ENCODE results near the gene P2RY6.

Gene P2RY6

DNA sequence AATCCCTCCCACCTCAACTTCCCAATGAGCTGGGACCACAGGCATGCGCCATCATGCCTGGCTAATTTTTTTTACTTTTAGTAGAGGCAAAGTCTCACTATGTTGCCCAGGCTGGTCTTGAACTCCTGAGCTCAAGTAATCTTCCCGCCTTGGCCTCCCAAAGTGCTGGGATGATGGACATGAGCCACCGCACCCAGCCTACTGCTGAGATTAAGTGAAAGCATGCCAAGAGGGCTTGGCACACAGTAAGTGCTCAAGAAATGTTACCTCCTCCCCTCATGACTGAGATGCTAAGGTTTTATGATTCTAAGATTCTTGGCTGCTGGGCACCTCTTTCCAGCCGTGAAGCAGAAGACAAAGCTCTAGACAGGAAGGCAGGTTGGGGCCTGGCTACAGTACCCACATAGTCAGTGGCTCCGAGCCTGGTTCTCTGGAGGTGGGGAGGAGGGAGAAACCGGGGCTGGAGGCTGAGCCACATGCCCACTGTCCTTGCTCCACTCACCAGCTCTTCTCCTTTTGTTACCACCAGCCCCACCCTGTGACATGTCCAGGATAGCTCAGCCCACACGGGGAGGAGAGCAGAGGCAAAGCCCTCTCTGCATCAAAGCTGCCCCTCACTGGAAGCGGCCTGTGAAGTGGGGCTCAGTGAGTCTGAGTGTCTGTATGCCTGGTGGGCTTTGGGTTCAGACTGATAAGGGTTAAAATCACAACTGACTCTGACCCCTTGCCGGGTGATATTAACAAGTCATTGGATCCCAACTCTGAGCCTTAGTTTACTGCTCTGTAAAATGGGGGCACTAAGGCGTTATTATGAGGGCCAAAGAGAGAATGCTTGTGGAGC lies 48.8 kb downstream of the P2RY6 start:
- DNase-seq, result no peak

DNA sequence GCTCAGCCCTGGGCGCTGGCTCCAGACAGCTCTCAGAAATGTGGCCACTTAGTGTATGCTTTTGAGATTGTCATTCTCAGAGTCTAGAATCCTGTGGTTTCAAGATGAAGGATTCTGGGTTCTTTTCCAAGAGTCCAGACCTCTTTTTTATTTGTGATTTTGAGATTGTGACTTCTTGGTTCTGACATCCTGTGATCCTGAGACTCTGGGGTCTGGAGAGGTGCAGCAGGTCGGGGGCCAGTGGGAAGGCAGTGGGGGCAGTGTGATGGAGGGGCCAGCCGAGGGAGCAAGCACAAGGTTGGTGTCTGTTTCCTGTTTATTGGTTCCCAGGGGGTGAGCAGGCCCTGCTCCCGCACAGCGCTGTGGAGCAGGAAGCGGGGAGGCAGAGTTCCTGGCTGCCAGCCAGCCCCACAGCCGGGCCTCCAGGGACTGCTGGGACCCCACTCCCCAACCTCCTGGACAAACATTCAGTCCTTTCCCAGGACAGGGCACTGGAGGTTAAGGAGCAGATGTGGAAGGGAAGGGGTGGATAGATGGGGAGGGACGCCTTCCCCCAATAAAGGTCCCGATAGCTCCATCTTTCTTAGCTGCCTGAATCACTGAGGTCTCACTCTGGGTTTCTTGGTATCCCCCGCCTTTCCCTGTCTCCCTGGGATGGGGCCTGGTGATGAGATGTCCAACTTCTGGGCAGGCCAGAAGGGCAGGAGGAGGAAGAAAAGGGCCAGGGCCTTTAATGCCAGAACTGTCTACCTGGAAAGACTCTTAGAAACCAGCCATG lies 49.7 kb downstream of the P2RY6 start:
- DNase-seq, result peak; percentile 45

GRCh38 chr11:73322382-73323306 lies 50.5 kb downstream of the P2RY6 start:
- DNase-seq, result peak; percentile 68

DNA sequence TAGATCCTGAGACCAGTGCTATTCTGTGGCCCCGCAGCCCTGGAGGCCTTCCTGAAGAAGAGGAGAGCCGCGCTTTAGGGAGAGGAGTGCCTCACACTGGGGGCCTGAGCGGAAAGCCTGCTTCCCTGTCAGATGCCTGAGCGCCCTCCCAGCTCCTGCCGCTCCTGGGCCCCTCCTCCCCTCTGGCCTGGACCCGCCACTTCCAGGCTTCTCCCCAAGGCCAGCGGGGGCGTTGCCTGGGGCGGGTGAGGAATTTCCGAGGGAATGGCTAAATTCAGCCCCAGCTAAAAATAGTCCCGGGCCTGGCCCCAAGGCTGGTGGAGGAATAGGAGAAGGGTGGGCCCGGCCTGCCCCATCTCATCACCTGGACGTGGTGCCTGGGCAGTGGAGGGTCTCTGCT lies 51.3 kb downstream of the P2RY6 start:
- no peak for DNase-seq

- DNase-seq, result no peak
These were observed 52.0 kb downstream of the P2RY6 start for GRCh38 chr11:73324116-73324515.

DNA sequence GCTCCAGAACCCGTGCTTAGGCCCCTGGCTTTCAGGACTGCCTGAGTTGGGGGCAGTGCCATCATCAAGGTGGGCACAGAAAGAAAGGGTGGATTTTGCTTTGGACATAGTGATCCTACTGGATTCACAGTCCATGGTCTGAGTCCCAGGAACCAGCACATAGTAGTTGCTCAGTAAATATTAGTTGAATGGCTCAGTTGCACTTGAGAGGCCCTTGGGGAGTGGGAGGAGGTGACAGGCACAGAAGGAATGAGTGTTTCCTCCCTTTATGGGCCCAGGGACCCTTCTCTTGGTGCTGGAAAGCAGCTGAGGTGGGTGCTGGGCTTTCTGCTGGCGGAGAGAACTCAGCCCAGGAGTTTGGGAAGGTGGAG lies 52.5 kb downstream of the P2RY6 start:
- no peak for DNase-seq

GRCh38 chr11:73325036-73325981 lies 53.2 kb downstream of the P2RY6 start:
- DNase-seq, result no peak

DNA sequence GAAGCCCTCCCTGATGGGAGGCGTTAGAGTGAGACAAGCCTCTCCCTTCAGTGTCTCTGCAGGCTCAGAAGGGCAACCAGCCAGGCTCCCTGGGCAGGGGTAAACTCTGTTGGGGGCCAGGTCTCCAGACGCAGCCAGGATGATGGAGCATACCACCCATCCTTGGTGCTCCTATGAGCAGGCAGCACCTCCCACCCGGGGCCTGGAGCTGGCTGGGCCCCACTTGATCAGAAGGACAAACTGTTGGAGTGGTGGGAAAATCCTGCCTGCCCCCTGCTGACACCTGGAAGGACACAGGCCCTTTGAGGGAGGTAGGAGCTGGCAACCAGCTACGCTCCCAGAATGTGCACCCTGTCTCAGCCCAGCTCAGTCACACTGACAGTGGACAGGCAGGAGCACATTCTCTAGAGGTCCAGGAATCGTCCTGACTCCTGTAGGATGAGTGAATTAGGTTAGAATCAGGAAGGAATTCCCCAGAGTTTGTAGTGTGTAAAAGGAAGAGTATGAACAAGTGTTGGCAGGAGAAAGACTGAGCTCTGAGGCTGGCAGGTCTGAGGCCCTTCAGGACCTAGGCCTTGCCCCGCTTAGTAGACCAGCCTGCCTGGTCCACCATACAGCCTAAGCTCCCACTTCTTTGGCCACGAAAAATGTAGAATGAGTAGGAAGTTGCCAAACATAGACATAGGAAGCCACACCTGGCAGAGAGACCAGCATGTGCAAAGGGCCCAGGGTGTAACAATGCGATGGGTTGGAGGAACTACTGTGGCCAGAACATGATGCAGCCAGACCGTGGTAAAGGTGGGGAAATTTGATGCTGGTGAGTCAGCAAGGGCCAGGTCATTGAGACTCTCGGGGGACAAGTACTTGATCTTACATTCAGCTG lies 55.0 kb downstream of the P2RY6 start:
- no peak for DNase-seq

GRCh38 chr11:73327812-73328364 lies 55.8 kb downstream of the P2RY6 start:
- DNase-seq, result no peak

DNA sequence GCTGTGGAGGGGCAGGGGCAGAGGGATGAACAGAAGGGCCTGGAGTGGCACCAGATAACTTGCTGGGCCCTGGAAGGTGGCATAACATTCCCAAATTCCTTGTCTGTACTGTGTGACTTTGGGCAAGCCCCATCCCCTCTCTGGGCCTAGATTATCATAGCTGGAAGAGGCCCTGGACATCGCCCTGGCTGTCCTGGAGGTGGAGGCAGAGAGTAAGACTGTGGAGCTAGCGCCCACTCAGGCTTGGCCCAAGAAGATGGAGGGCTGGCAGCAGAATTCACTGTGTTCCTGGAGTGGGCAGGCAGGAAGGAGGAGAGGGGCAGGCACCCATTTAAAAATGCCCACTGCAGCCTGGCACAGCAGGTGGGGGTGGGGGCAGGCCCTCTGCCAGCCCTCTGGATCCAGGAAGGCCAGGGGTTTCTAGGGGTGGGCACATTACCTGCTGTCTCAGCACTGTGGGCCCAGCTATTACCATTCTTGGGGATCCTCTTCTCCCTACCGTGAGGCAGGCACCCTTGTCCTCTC lies 58.5 kb downstream of the P2RY6 start:
- no peak for DNase-seq

DNA sequence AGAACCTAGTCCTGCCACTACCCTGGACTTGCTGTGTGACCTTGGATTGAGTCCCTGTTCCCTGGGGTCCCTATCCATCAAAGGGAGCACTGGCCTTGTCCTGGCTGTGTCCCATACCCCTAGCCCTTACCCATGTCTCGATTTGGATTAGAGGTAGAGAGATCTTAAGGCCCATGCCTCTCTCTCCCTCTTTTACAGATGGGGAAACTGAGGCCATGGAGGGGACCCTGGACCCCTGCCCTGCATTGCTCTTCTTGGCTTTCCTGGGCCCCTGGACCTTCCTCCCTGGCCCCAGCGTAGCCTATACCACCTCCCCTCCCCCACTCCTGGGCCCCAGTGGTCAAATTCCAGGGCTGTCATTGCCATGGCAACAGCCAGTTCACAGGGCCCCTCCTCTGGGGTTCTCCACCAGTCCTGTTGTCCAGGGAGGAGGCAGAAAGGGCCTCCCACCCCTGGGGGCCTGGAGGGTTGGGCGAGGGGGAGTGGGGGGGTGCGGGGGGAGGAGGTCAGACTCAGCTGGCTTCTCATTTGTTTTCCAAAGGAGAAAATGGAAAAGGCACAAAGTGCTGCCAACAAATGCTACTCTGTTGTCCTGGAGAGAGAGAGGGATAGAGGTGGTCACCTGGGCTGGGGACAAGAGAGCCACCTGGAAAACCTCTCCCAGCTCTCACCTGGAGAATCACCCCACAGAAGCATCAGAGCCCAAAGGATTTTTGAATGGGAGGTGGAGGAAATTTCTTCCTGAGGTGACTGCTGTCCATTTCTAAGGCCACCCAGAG lies 59.2 kb downstream of the P2RY6 start:
- DNase-seq, result no peak

GRCh38 chr11:73333173-73333572 lies 61.0 kb downstream of the P2RY6 start:
- no peak for DNase-seq

- no peak for DNase-seq
These were observed 61.7 kb downstream of the P2RY6 start for GRCh38 chr11:73333640-73334383.

DNA sequence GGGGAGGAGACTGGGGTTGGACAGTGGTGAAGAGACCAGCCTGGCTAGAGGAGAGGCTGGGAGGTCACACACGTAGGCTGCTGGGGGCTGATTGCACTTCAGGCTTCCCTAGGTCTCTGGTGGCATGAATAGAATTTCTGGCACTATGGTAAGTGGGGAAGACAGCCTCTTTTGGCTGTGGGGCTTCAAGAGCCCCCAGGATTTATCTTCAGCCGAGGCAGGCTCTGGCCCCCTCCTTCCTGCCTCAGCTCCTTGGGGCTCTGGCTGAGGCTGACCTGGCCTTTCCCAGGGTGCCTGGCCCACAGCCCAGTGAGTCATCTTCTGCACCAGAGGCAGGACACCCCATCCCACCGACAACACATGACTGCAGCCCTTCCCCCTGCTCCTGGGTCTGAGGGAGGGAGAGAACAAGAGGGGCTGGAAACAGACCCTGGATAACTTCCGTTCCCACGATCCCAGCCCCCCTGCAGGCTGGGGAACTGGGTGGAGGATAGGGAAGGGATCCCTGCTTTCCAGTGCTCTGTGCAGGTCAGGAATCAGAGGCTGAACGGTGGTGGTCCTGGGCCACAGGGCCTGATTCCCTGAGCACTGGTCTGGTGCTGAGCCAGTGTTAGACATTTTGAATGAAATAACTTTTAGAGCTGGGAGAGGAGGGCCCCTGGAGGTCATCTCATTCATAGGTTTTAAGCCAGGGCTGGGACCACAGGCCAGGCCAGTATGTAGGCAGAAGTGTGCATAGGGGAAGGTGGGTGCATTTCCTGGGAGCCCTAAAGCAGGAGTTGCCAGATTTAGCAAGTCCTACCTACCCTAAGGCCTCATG lies 62.5 kb downstream of the P2RY6 start:
- no peak for DNase-seq

- DNase-seq, result peak; percentile 65
These were observed 63.2 kb downstream of the P2RY6 start for GRCh38 chr11:73335204-73335923.

- DNase-seq, result no peak
These were observed 65.7 kb downstream of the P2RY6 start for GRCh38 chr11:73337846-73338245.

- DNase-seq, result no peak
These were observed 66.1 kb downstream of the P2RY6 start for GRCh38 chr11:73338279-73338678.

Measured in NCI-H1092 (cell line).